ENCODE data around the gene SCGB3A1. TPM values are rescaled to one million over a fixed set of nuclear protein-coding genes. Genes with fewer than 3 reads are reported as not detected.

SCGB3A1 gene
- total RNA-seq, 1 experiment from 2014 or later: not detected

GRCh38 chr5:180628211-180628610, 36.9 kb upstream of the SCGB3A1 start:
- DNase-seq: no peak
- whole genome bisulfite sequencing (ENCODE audit: extremely low coverage, insufficient read length, low lambda C conversion rate): no CpG with 5 or more reads among the region's 14 CpGs
- Histone ChIP-seq H2BK5ac (ENCODE audit: insufficient read length, low read length) (no peak overlapping the region), H4K20me1 (ENCODE audit: control insufficient read depth, insufficient read depth, insufficient read length) (no peaks in the 10 kb centered on the region), H3K14ac (ENCODE audit: insufficient read depth, low read length) (no peak overlapping the region), H3K23ac (ENCODE audit: insufficient read length, low read depth, low read length) (no peak overlapping the region), H3T11ph (ENCODE audit: low read length) (no peak overlapping the region), H3K9me3 (ENCODE audit: control insufficient read depth, low read depth, low read length) (no peaks in the 10 kb centered on the region), H4K91ac (ENCODE audit: insufficient read length, low read depth, low read length) (no peak overlapping the region), H3K9ac (ENCODE audit: extremely low read depth, insufficient read length, low read length) (no peak overlapping the region), H2BK120ac (ENCODE audit: low read depth, low read length, poor library complexity, severe bottlenecking) (no peak overlapping the region), H3K4me1 (ENCODE audit: insufficient read depth, low read length) (no peaks in the 10 kb centered on the region), H3K4ac (ENCODE audit: low read depth, low read length) (no peak overlapping the region), H3K56ac (ENCODE audit: insufficient read length, low read depth, low read length) (no peak overlapping the region), H3K18ac (ENCODE audit: insufficient read length, low read depth, low read length) (no peak overlapping the region), H3K4me2 (ENCODE audit: insufficient read depth, insufficient read length, low read length) (no peak overlapping the region), H2BK20ac (ENCODE audit: low read depth, low read length, poor library complexity, severe bottlenecking) (no peak overlapping the region), H4K5ac (ENCODE audit: insufficient read length, low read depth, low read length) (no peak overlapping the region), H2BK12ac (ENCODE audit: insufficient read length, low read depth, low read length) (no peak overlapping the region), H2BK15ac (ENCODE audit: low read depth, low read length) (no peak overlapping the region), H3K27ac (ENCODE audit: insufficient read length, low read depth, low read length) (no peak overlapping the region), H2AK5ac (ENCODE audit: insufficient read length, low read length) (no peak overlapping the region), H3K23me2 (ENCODE audit: insufficient read length, low read depth, low read length, poor library complexity, severe bottlenecking) (no peaks in the 10 kb centered on the region), H3K79me1 (ENCODE audit: insufficient read depth, low read depth, low read length, poor library complexity, severe bottlenecking) (no peaks in the 10 kb centered on the region), H3K27me3 (ENCODE audit: insufficient read depth, low read length) (no peaks in the 10 kb centered on the region), H3K79me2 (ENCODE audit: insufficient read depth, low read length) (no peaks in the 10 kb centered on the region), H4K8ac (replicated peaks; ENCODE audit: insufficient read length, low read depth, low read length) (no peak overlapping the region), H2AFZ (ENCODE audit: low read length) (no peak overlapping the region)
- no peaks in the 10 kb centered on the region for H3K9me3 Mint-ChIP-seq
- no peak for TF ChIP-seq CTCF (conservative IDR thresholded peaks at IDR 0.05)
- no peak overlapping the region for H3K4me3 Mint-ChIP-seq
- H3K36me3 Mint-ChIP-seq (ENCODE audit: insufficient read depth in 1 of 3, low read depth in 3 of 3): no peaks in the 10 kb centered on the region
- H3K27me3 Mint-ChIP-seq (ENCODE audit: low read depth): no peaks in the 10 kb centered on the region; the same call in 1 of the 2 replicates
- H3K4me1 Mint-ChIP-seq: peaks cover 7 to 9% of the 10 kb centered on the region in 2 experiments; a peak in 2 of 4 replicates
- H3K27ac Mint-ChIP-seq: peak overlapping the region in 1 of 3 experiments; percentile 22; a peak in 1 of 7 replicates
